Ascending aorta (tissue), 2 donors: ENCODE measurements around the gene SLAIN2. TPM values are rescaled to one million over a fixed set of nuclear protein-coding genes. Genes with fewer than 3 reads are reported as not detected.
"Not testable (repeated sequence)": the region's sequence is repeated elsewhere in the genome, so short reads cannot be mapped to it uniquely, and the experiment has no call there.

Experiments
- DNase-seq, 2 donors: peaks; one replicate each; pipeline ENCODE4 v3.0.0-alpha.2; 2019; ENCODE audit warnings: low spot score in 2 of 2
- H3K27ac ChIP-seq, 2 donors: fragments of 200-600 bp; sonication (generic); one replicate each; pipeline ENCODE4 v1.5.1; 2016 to 2017; ENCODE audit warnings: mild to moderate bottlenecking in 1 of 2
- H3K27me3 ChIP-seq: fragments of 200-600 bp; sonication (generic); one replicate; pipeline ENCODE4 v1.5.1; 2017
- H3K36me3 ChIP-seq, 2 donors: fragments of 200-600 bp; sonication (generic); one replicate each; pipeline ENCODE4 v1.5.1; 2016
- H3K4me1 ChIP-seq, 2 donors: fragments of 200-600 bp; sonication (generic); one replicate each; pipeline ENCODE4 v1.5.1; 2016 to 2017; ENCODE audit warnings: mild to moderate bottlenecking in 1 of 2
- H3K4me3 ChIP-seq, 2 donors: fragments of 200-600 bp; sonication (generic); one replicate each; pipeline ENCODE4 v1.5.1; 2016 to 2017; ENCODE audit warnings: mild to moderate bottlenecking in 1 of 2
- H3K9me3 ChIP-seq, 2 donors: fragments of 200-600 bp; sonication (generic); one replicate each; pipeline ENCODE4 v1.5.1; 2016
- CTCF ChIP-seq, 3 experiments: fragments of 200-600 bp in 2 of 3; fragments of 450-650 bp in 1 of 3; sonication (generic) in 2 of 3; IDR thresholded peaks; one replicate each; pipeline ENCODE4 v1.5.1; 2016 to 2019; ENCODE audit warnings: antibody characterized with exemption in 3 of 3, mild to moderate bottlenecking in 1 of 3, moderate library complexity in 1 of 3
- intact Hi-C: fragments of 100-400 bp; cut with DNase I; formaldehyde crosslinking; loops from one replicate; pipeline ENCODE4 v1.15.1; 2023
- total RNA-seq: library from RNA; depleted of rRNA; stranded (reverse); fragments of >200 nt; gene quantifications from one replicate; pipeline ENCODE4 v1.1.0, GENCODE V29; 2016

The SLAIN2 gene
- total RNA-seq, 1 donor from 2014 or later, result 26.3 TPM

DNA sequence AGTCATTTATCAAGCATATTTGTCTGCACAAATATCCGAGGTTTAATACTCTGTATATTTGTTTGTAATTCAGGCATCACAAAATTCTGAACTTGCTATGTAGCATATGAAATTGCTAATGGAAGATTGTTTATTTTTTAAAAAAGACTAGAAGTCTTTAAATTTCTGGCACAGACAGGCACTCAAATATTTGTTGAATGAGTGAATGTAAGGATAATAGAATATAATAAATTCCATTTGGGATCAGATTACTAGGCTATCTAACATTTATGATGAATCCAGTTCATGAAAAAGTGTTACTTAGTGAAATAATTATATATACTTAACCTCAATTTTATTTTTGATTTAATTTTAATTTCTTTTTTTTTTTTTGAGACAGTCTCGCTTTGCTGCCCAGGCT lies 41.3 kb upstream of the SLAIN2 start:
- Histone ChIP-seq H3K9me3 (no peaks in the 10 kb centered on the region), H3K27me3 (no peaks in the 10 kb centered on the region), H3K27ac (no peak overlapping the region), H3K36me3 (no peaks in the 10 kb centered on the region), H3K4me3 (no peak overlapping the region), H3K4me1 (no peaks in the 10 kb centered on the region)
- TF ChIP-seq CTCF (IDR thresholded peaks at IDR 0.05), result no peak
- intact Hi-C loops, result no loop called here
- DNase-seq, result no peak

DNA sequence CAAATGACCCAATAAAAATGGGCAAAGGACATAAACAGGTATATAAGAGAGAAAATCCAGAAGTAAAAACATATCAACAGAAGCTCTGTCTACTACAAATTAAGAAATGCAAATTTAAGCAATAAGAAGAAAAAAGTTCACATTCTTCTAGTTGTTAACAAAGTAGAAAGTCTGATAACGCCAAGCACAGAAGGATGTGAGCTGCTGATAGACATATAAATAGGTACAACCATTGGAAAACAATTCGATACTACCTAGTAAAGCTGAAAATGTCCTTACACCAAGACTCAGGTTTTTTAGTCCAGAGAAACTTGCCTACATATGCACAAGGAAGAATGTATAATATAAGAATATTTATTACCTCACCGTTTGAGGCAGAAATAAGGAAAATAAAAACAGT lies 35.8 kb upstream of the SLAIN2 start:
- intact Hi-C loops, result no loop called here
- Histone ChIP-seq H3K27ac (no peak overlapping the region), H3K36me3 (no peaks in the 10 kb centered on the region), H3K4me3 (no peak overlapping the region), H3K27me3 (no peaks in the 10 kb centered on the region), H3K4me1 (no peaks in the 10 kb centered on the region), H3K9me3 (no peaks in the 10 kb centered on the region)
- DNase-seq, result no peak
- no peak for TF ChIP-seq CTCF (IDR thresholded peaks at IDR 0.05)

GRCh38 chr4:48307528-48307927 lies 33.8 kb upstream of the SLAIN2 start:
- Histone ChIP-seq H3K36me3 (no peaks in the 10 kb centered on the region), H3K9me3 (no peaks in the 10 kb centered on the region), H3K27me3 (no peaks in the 10 kb centered on the region), H3K4me1 (no peaks in the 10 kb centered on the region), H3K27ac (no peak overlapping the region), H3K4me3 (no peak overlapping the region)
- intact Hi-C loops, result no loop called here
- no peak for DNase-seq
- TF ChIP-seq CTCF (IDR thresholded peaks at IDR 0.05), result no peak

- no peaks in the 10 kb centered on the region for H3K9me3 ChIP-seq
- TF ChIP-seq CTCF (IDR thresholded peaks at IDR 0.05), result no peak
- H3K4me3 ChIP-seq, result no peak overlapping the region
- H3K4me1 ChIP-seq, result no peaks in the 10 kb centered on the region
- no peak overlapping the region for H3K27ac ChIP-seq
- no peaks in the 10 kb centered on the region for H3K36me3 ChIP-seq
- intact Hi-C loops, result no loop called here
- DNase-seq, result no peak
- H3K27me3 ChIP-seq, result no peaks in the 10 kb centered on the region
Measured at GRCh38 chr4:48308901-48309300, 32.4 kb upstream of the SLAIN2 start.

- Histone ChIP-seq H3K9me3 (no peaks in the 10 kb centered on the region), H3K27ac (no peak overlapping the region), H3K27me3 (no peaks in the 10 kb centered on the region), H3K4me1 (no peaks in the 10 kb centered on the region), H3K36me3 (no peaks in the 10 kb centered on the region), H3K4me3 (no peak overlapping the region)
- intact Hi-C loops, result loop anchor here (10.0 kb wide), 1 partner anchor 653 kb away; no protein-coding TSS in a partner anchor
- no peak for DNase-seq
- TF ChIP-seq CTCF (IDR thresholded peaks at IDR 0.05), result no peak
Measured at GRCh38 chr4:48311896-48312295, 29.4 kb upstream of the SLAIN2 start.

DNA sequence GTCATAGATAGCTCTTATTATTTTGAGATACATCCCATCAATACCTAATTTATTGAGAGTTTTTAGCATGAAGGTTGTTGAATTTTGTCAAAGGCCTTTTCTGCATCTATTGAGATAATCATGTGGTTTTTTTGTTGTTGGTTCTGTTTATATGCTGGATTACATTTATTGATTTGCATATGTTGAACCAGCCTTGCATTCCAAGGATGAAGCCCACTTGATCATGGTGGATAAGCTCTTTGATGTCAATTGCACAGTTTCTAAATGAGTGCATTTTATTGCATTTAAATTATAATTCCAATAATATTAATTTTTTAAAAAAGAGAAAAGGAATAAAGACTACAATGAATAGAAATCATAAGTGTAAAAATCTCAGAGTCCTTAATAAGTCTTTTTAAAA lies 26.6 kb upstream of the SLAIN2 start:
- H3K27me3 ChIP-seq, H3K27ac ChIP-seq, H3K4me1 ChIP-seq, H3K4me3 ChIP-seq, H3K9me3 ChIP-seq, DNase-seq, H3K36me3 ChIP-seq: not testable (repeated sequence)
- intact Hi-C loops, result loop anchor here (10.0 kb wide), 1 partner anchor 650 kb away; no protein-coding TSS in a partner anchor
